ENCODE data around the gene TENM4.
A peak's percentile ranks its signal among the peaks of the same experiment; 100 is the strongest.

TENM4 gene

DNA sequence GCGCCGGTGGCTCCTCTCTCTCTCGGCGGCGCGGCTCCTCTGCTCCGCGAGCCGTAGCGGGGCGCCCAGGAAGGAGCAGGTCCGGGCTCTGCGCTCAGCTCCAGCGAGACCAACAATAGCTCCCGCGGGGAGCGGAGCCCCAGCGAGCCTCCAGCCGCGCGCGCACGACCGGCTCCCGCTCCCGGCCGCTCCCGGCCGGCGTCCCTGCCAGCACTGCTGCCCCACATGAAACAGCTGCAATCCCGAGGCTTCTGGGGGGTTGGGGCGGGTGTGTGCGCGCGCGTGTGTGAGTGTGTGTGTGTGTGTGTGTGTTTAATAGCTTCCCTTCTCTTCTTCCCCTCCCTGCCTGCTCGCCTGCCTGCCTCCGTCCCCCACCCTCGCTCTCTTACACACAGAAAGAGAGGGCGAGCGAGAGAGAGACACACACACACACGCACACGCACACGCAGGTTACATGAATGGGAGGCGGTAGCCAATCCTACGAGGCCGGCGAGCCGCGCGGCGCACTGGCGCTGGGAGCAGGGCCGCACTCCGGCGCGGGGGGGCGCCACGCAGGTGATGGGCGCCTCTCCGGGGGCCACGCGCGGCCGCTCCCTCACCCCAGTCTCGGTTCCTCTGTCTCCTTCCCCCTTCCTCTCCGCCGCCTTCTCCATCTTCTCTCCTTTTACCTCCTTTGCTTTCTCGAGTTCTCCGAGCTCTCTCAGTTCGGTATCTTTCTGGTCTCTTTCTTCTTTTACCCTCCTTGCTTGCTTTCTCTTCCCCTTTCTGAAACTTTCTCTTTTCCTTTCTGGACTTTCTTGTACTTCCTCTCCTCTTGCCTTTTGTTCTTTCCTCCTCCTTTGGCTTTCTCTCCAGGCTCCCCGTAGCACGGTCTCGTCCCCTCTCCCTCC lies at the start of gene TENM4:
TSS of gene TENM4 (minus strand) at position 460 of the 890 bp plus-strand sequence. CDS start 371,086 bp downstream, outside the sequence.
- peak; percentile 25 for ATAC-seq (replicated peaks; ENCODE audit: extremely low read depth, poor library complexity, severe bottlenecking)

GRCh38 chr11:79488286-79488685 lies 47.5 kb upstream of the TENM4 start:
- Mint-ChIP-seq H3K36me3 (ENCODE audit: insufficient read depth) (peaks cover 1% of the 10 kb centered on the region), H3K27ac (ENCODE audit: low read depth) (no peak overlapping the region), H3K27me3 (peaks cover 1% of the 10 kb centered on the region), H3K4me1 (no peaks in the 10 kb centered on the region), H3K9me3 (no peaks in the 10 kb centered on the region), H3K4me3 (no peak overlapping the region)
- no peak for DNase-seq (ENCODE audit: low spot score in 2 of 2)
- no peak for ATAC-seq (replicated peaks; ENCODE audit: extremely low read depth, poor library complexity, severe bottlenecking)

More for the DNA sequence above, at the start of gene TENM4:
- Mint-ChIP-seq H3K27ac (ENCODE audit: low read depth) (no peak within 1 kb of the TSS), H3K36me3 (ENCODE audit: insufficient read depth) (no peaks in the 10 kb centered on the region), H3K4me3 (peak within 1 kb of the TSS; percentile 38), H3K9me3 (peaks cover 6% of the 10 kb centered on the region), H3K27me3 (peaks cover 64% of the 10 kb centered on the region), H3K4me1 (peaks cover 7% of the 10 kb centered on the region)
- no peak for DNase-seq (ENCODE audit: low spot score in 2 of 2)

DNA sequence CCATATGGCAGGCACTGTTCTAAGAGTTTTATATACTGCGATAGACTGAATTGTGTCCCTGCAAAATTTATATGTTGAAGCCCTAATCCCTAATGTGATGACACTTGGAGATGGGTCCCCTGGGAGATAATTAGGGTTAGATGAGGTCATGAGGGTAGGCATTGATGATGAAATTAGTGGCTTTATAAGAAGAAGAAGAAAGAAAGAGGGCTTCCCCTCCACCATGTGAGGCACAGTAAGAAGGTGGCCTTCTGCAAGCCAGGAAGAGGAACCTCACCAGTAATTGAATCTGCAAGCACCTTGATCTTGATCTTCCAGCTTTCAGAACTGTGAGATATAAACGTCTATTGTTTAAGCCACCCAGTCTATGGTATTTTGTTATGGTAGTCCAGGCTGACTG lies 46.6 kb upstream of the TENM4 start:
- Mint-ChIP-seq H3K36me3 (ENCODE audit: insufficient read depth) (peaks cover under 1% of the 10 kb centered on the region), H3K4me3 (no peak overlapping the region), H3K27ac (ENCODE audit: low read depth) (no peak overlapping the region), H3K4me1 (no peaks in the 10 kb centered on the region), H3K27me3 (no peaks in the 10 kb centered on the region), H3K9me3 (no peaks in the 10 kb centered on the region)
- ATAC-seq (replicated peaks; ENCODE audit: extremely low read depth, poor library complexity, severe bottlenecking) (no peak), DNase-seq (ENCODE audit: low spot score in 2 of 2) (no peak)

DNA sequence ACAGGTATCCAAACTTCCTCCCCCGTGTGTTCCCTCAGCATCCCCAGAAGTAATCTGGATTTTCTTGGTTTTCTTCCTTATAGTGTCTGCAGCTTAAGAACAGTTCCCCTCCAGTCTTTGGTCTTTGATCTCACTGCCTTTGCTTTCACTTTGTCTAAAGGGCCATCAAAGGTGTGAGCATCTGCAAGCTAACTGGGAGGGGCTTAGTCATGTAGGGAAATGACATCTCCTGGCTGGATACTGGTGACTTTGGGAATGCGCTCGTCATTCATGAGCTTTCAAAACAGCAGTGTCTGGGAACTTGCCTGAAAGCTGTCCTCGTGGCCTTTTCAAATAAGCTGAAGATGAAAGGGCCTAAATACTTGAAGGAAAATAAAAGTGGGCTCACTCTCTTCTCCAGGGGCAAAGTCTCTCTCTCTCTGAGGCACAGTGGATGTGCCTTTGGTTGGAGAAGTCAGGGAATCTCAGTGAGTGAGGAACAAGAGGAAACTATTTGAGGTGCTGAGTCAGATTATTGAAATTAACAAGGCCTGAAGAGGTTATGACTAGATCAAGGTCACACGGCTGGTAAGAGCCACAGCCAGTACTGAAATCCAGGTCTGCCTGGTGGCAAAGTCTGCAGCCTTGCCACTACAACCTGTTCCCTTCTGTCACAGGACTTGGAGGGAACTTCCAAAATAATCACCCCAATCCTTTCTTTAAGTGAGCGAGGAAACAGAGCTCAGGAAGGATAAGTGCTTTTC lies 45.6 kb upstream of the TENM4 start:
- ATAC-seq (replicated peaks; ENCODE audit: extremely low read depth, poor library complexity, severe bottlenecking) = no peak
- H3K9me3 Mint-ChIP-seq = no peaks in the 10 kb centered on the region

DNA sequence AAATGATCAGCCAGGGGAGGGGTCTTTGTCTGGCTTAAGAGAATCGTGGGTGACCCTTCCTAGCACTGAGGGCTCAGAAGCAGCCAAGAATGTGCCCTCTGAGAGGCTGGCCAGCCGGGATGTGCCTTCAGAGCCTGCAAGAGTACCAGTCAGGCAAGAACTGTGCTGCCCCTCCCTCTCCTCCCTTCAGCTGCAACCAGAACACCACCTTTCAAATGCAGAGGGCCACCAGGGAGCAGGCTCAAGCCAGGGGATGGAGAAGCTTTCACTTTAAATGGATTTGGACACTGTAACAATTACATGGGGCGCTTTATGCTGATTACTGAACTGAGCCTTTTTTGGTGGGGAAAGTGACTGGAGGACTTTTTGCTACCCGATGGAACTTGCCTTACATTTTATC lies 44.9 kb upstream of the TENM4 start:
- DNase-seq (ENCODE audit: low spot score in 2 of 2) = no peak
- Mint-ChIP-seq H3K36me3 (ENCODE audit: insufficient read depth) (no peaks in the 10 kb centered on the region), H3K27me3 (no peaks in the 10 kb centered on the region), H3K9me3 (no peaks in the 10 kb centered on the region), H3K27ac (ENCODE audit: low read depth) (no peak overlapping the region), H3K4me1 (no peaks in the 10 kb centered on the region), H3K4me3 (no peak overlapping the region)
- no peak for ATAC-seq (replicated peaks; ENCODE audit: extremely low read depth, poor library complexity, severe bottlenecking)

More for the DNA sequence above, 45.6 kb upstream of the TENM4 start:
- Mint-ChIP-seq H3K4me3 (no peak overlapping the region), H3K36me3 (ENCODE audit: insufficient read depth) (no peaks in the 10 kb centered on the region), H3K27me3 (no peaks in the 10 kb centered on the region), H3K27ac (ENCODE audit: low read depth) (no peak overlapping the region), H3K4me1 (no peaks in the 10 kb centered on the region)
- no peak for DNase-seq (ENCODE audit: low spot score in 2 of 2)

DNA sequence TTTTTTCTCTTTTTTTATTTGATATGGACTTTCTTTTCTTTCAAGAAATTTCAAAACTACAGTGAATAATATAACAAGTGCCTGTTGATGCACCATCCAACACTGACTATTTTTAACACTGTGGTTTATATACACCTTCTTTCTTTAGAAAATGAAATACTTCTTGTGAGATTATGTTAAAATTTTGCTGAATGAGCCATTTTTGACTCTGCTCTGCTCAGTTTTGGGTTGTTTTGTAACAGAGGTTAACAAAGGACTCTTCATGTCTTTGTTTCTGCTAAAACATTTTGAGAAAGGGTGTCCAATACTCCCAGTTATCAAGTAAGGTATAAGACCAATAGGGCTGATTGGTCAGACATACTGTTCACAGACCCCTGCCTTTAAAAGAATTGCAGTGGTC lies 44.0 kb upstream of the TENM4 start:
- ATAC-seq (replicated peaks; ENCODE audit: extremely low read depth, poor library complexity, severe bottlenecking) = no peak

GRCh38 chr11:79482800-79483199 lies 42.0 kb upstream of the TENM4 start:
- Mint-ChIP-seq H3K27ac (ENCODE audit: low read depth) (no peak overlapping the region), H3K9me3 (no peaks in the 10 kb centered on the region), H3K4me3 (no peak overlapping the region), H3K4me1 (no peaks in the 10 kb centered on the region), H3K27me3 (no peaks in the 10 kb centered on the region), H3K36me3 (ENCODE audit: insufficient read depth) (no peaks in the 10 kb centered on the region)
- no peak for DNase-seq (ENCODE audit: low spot score in 2 of 2)
- no peak for ATAC-seq (replicated peaks; ENCODE audit: extremely low read depth, poor library complexity, severe bottlenecking)

More for the DNA sequence above, 44.0 kb upstream of the TENM4 start:
- no peak for DNase-seq (ENCODE audit: low spot score in 2 of 2)
- Mint-ChIP-seq H3K36me3 (ENCODE audit: insufficient read depth) (no peaks in the 10 kb centered on the region), H3K27me3 (no peaks in the 10 kb centered on the region), H3K27ac (ENCODE audit: low read depth) (no peak overlapping the region), H3K4me3 (no peak overlapping the region), H3K9me3 (no peaks in the 10 kb centered on the region), H3K4me1 (no peaks in the 10 kb centered on the region)

DNA sequence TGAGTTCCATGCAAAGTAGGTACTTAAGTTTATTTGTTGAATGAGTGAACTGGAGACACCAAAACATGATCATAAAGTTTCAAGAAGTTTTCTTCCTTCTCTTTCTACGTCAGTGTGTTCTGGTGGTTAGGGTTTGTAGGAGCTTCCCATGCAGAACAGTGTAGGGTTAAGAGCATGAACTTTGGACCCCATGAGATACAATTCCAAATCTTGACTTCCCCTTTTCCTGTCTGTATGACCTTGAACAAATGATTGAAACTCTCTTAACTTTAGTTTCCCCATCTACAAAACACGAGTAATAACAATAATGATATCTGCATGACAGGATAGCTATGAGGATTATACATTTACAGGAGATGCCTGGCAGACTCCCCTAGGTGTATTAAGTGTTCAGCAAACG lies 41.0 kb upstream of the TENM4 start:
- H3K36me3 Mint-ChIP-seq (ENCODE audit: insufficient read depth) = no peaks in the 10 kb centered on the region
- ATAC-seq (replicated peaks; ENCODE audit: extremely low read depth, poor library complexity, severe bottlenecking) (no peak), DNase-seq (ENCODE audit: low spot score in 2 of 2) (no peak)
- H3K4me1 Mint-ChIP-seq = no peaks in the 10 kb centered on the region
- no peaks in the 10 kb centered on the region for H3K9me3 Mint-ChIP-seq
- no peaks in the 10 kb centered on the region for H3K27me3 Mint-ChIP-seq
- no peak overlapping the region for H3K4me3 Mint-ChIP-seq
- no peak overlapping the region for H3K27ac Mint-ChIP-seq (ENCODE audit: low read depth)

GRCh38 chr11:79480864-79481263 lies 40.0 kb upstream of the TENM4 start:
- DNase-seq (ENCODE audit: low spot score in 2 of 2) (no peak), ATAC-seq (replicated peaks; ENCODE audit: extremely low read depth, poor library complexity, severe bottlenecking) (no peak)
- H3K4me1 Mint-ChIP-seq = no peaks in the 10 kb centered on the region
- H3K27me3 Mint-ChIP-seq = no peaks in the 10 kb centered on the region
- H3K27ac Mint-ChIP-seq (ENCODE audit: low read depth) = no peak overlapping the region
- no peaks in the 10 kb centered on the region for H3K36me3 Mint-ChIP-seq (ENCODE audit: insufficient read depth)
- no peaks in the 10 kb centered on the region for H3K9me3 Mint-ChIP-seq
- no peak overlapping the region for H3K4me3 Mint-ChIP-seq

GRCh38 chr11:79472819-79473529 lies 32.1 kb upstream of the TENM4 start:
- H3K27ac Mint-ChIP-seq (ENCODE audit: low read depth) = no peak overlapping the region
- no peaks in the 10 kb centered on the region for H3K27me3 Mint-ChIP-seq
- peaks cover 6% of the 10 kb centered on the region for H3K9me3 Mint-ChIP-seq
- H3K4me3 Mint-ChIP-seq = no peak overlapping the region
- no peaks in the 10 kb centered on the region for H3K36me3 Mint-ChIP-seq (ENCODE audit: insufficient read depth)
- DNase-seq (ENCODE audit: low spot score in 2 of 2) (no peak), ATAC-seq (replicated peaks; ENCODE audit: extremely low read depth, poor library complexity, severe bottlenecking) (no peak)
- no peaks in the 10 kb centered on the region for H3K4me1 Mint-ChIP-seq

- no peak overlapping the region for H3K4me3 Mint-ChIP-seq
- DNase-seq (ENCODE audit: low spot score in 2 of 2) (no peak), ATAC-seq (replicated peaks; ENCODE audit: extremely low read depth, poor library complexity, severe bottlenecking) (no peak)
- H3K27ac Mint-ChIP-seq (ENCODE audit: low read depth) = no peak overlapping the region
- H3K9me3 Mint-ChIP-seq = peaks cover 6% of the 10 kb centered on the region
- no peaks in the 10 kb centered on the region for H3K4me1 Mint-ChIP-seq
- no peaks in the 10 kb centered on the region for H3K27me3 Mint-ChIP-seq
- H3K36me3 Mint-ChIP-seq (ENCODE audit: insufficient read depth) = no peaks in the 10 kb centered on the region
Observed at GRCh38 chr11:79471071-79471844, 30.4 kb upstream of the TENM4 start.

GRCh38 chr11:79470161-79470560 lies 29.3 kb upstream of the TENM4 start:
- H3K27ac Mint-ChIP-seq (ENCODE audit: low read depth) = no peak overlapping the region
- ATAC-seq (replicated peaks; ENCODE audit: extremely low read depth, poor library complexity, severe bottlenecking) = no peak

More at GRCh38 chr11:79470161-79470560, 29.3 kb upstream of the TENM4 start:
- Mint-ChIP-seq H3K36me3 (ENCODE audit: insufficient read depth) (no peaks in the 10 kb centered on the region), H3K27me3 (no peaks in the 10 kb centered on the region), H3K9me3 (peaks cover 6% of the 10 kb centered on the region), H3K4me3 (no peak overlapping the region), H3K4me1 (no peaks in the 10 kb centered on the region)
- DNase-seq (ENCODE audit: low spot score in 2 of 2) = no peak

Measured in central memory CD8-positive, alpha-beta T cell (primary cell).